ENCODE data around the gene KIR2DL3.

The KIR2DL3 gene

DNA sequence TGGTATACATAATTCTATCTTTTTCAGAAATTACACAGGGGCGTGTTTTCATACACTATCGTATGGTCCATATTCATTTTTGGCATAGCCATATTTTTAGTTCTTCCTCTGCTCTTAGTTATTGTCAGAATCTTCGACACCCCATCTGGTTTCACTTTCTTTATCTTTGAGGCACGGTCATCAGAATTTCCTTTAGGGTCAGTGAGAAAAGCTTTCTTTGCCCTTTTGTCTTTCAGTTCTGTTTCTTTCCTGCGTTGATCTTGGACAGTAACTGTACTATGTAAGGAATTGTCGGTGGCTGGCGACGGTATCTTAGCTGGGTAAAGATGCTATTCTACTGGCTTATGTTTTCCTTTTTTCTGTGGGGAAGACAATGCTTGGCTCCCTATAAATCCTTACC lies 54.5 kb downstream of the KIR2DL3 start:
- no peak for DNase-seq (ENCODE audit: low read depth)

GRCh38 chr19:54795758-54796157 lies 57.4 kb downstream of the KIR2DL3 start:
- DNase-seq (ENCODE audit: low read depth): no peak
